ENCODE results near the gene SPAG17.
"Not testable (repeated sequence)": the region's sequence is repeated elsewhere in the genome, so short reads cannot be mapped to it uniquely, and the experiment has no call there.

Gene SPAG17

DNA sequence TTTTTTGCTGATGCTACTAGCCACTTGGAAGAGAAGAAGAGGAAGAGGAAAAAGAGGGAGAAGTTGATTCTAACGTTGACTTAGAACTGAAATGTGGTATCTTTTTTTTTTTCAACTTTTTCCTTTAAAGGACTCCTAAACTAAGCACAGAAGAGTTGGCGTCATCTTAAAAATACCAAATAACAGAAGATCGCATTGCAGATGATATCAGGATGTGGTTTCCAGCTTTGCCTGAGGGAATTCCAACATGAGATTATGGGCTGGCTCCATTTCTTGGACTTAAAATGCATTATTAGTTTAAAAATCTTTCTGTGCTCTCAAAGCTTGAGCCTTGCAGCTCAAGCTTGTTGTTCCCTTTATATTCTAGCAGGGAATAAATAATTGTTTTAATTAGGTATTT, 225.7 kb downstream of the SPAG17 start:
- Histone ChIP-seq H3K27me3 (ENCODE audit: control insufficient read depth, insufficient read depth, low read length) (no peaks in the 10 kb centered on the region), H3K4me1 (ENCODE audit: control insufficient read depth, insufficient read depth, low read length) (no peaks in the 10 kb centered on the region), H3K4me3 (ENCODE audit: low read depth, low read length) (no peak overlapping the region), H3K9ac (ENCODE audit: low read depth, low read length) (no peak overlapping the region), H3K9me3 (ENCODE audit: control insufficient read depth, insufficient read depth, low read length) (no peaks in the 10 kb centered on the region), H3K36me3 (ENCODE audit: control insufficient read depth, insufficient read depth, low read length) (peaks cover 13% of the 10 kb centered on the region)

DNA sequence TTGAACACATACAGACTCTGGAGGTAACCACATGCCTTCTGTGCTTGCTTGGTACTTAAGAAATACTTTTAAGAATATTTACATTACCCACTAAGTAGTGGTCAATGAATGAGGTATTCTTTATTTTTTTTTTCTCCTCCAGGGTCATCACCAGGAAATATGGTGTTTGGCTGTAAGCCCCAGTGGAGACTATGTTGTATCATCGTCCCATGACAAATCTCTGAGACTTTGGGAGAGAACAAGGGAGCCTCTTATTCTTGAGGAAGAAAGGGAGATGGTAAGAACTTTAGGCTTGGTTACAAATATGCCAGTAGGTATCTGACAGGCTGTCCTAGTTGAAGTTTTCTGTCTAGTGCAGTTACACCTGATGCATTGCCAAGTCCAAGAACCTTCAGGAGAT, 232.6 kb downstream of the SPAG17 start:
- Histone ChIP-seq H3K4me3 (ENCODE audit: low read depth, low read length) (no peak overlapping the region), H3K4me1 (ENCODE audit: control insufficient read depth, insufficient read depth, low read length) (no peaks in the 10 kb centered on the region), H3K9me3 (ENCODE audit: control insufficient read depth, insufficient read depth, low read length) (no peaks in the 10 kb centered on the region), H3K36me3 (ENCODE audit: control insufficient read depth, insufficient read depth, low read length) (peaks cover 34% of the 10 kb centered on the region), H3K9ac (ENCODE audit: low read depth, low read length) (no peak overlapping the region), H3K27me3 (ENCODE audit: control insufficient read depth, insufficient read depth, low read length) (no peaks in the 10 kb centered on the region)

DNA sequence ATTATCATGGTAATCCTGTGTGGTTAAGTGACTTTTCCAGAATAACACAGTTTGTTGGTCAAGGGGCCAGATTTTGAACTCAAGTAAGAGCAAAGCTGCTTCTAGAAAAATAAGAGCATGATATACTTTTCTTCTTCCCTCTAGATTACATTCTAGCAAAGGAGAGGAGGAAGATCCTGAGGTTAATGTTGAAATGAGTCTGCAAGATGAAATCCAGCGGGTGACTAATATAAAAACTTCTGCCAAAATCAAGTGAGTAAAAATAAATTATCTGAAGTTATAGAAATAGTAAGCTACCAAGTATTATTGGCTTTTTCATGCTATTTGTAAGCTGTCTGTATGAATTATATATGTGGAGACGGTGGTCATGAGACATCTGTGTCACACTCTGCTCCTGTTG, 242.7 kb downstream of the SPAG17 start:
- Histone ChIP-seq H3K9ac (ENCODE audit: low read depth, low read length) (no peak overlapping the region), H3K27me3 (ENCODE audit: control insufficient read depth, insufficient read depth, low read length) (no peaks in the 10 kb centered on the region), H3K36me3 (ENCODE audit: control insufficient read depth, insufficient read depth, low read length) (peaks cover 25% of the 10 kb centered on the region), H3K4me1 (ENCODE audit: control insufficient read depth, insufficient read depth, low read length) (no peaks in the 10 kb centered on the region), H3K4me3 (ENCODE audit: low read depth, low read length) (no peak overlapping the region), H3K9me3 (ENCODE audit: control insufficient read depth, insufficient read depth, low read length) (no peaks in the 10 kb centered on the region)

DNA sequence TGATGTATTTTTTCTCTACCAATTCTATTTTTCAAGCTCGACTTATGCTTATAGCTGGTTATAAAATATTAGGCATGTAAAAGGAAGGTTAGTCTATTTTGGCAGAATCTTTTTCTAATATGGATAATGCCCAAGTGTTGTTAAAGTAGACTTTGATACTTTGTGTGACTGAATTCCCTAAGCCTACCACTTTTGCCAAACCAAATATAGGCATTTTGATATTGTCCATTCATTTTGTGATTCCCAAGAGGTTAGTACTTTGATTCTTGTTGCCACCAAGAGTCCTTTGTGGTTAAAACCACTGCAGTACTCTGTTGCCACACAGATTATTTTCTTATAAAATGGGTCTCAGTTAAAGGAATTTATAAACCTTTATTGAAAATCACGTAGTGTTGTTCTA, 251.3 kb downstream of the SPAG17 start:
- Histone ChIP-seq H3K4me3 (ENCODE audit: low read depth, low read length) (no peak overlapping the region), H3K9me3 (ENCODE audit: control insufficient read depth, insufficient read depth, low read length) (no peaks in the 10 kb centered on the region), H3K27me3 (ENCODE audit: control insufficient read depth, insufficient read depth, low read length) (no peaks in the 10 kb centered on the region), H3K36me3 (ENCODE audit: control insufficient read depth, insufficient read depth, low read length) (no peaks in the 10 kb centered on the region), H3K9ac (ENCODE audit: low read depth, low read length) (no peak overlapping the region), H3K4me1 (ENCODE audit: control insufficient read depth, insufficient read depth, low read length) (peaks cover 2% of the 10 kb centered on the region)

DNA sequence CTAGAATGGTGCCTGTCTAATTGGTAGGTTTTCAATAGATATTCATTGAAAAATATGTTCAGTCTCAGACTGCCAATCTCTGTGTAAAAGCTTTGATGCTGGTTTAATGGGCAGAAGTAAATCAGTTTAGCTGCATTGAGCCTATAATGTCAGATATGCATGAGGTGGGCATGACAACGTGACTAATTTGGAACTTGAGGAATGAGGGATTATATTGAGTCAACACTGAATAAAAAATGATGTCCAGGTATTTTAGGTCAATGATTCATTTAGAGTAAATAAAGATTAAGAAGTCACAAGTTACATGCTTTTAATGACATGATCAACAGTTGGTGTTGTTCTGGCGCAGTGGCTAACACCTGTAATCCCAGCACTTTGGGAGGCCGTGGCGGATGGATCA, 252.5 kb downstream of the SPAG17 start:
- Histone ChIP-seq H3K9me3 (ENCODE audit: control insufficient read depth, insufficient read depth, low read length) (no peaks in the 10 kb centered on the region), H3K27me3 (ENCODE audit: control insufficient read depth, insufficient read depth, low read length) (no peaks in the 10 kb centered on the region), H3K36me3 (ENCODE audit: control insufficient read depth, insufficient read depth, low read length) (no peaks in the 10 kb centered on the region), H3K4me3 (ENCODE audit: low read depth, low read length) (no peak overlapping the region), H3K9ac (ENCODE audit: low read depth, low read length) (no peak overlapping the region), H3K4me1 (ENCODE audit: control insufficient read depth, insufficient read depth, low read length) (peaks cover 2% of the 10 kb centered on the region)

DNA sequence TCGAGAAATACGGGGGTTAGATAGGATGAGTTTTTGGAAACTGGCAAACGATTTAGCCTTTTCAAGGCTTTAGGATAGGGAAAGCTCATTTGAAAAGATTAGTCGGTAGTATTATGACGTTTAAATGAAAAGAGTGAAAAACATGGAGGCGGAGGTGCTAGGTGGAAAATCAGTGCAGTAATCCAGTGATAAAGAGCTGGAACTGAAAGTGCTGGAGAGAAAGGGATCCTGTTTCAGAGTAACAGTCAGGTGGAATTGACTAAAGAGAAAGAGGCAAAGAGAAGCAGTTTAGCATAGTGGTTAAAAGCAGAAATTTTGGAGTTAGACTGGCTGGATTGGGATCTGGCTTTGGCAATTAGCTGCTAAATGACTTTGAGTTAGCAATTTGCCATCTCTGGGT, 254.5 kb downstream of the SPAG17 start:
- Histone ChIP-seq H3K4me1 (ENCODE audit: control insufficient read depth, insufficient read depth, low read length) (peaks cover 5% of the 10 kb centered on the region), H3K36me3 (ENCODE audit: control insufficient read depth, insufficient read depth, low read length) (no peaks in the 10 kb centered on the region), H3K27me3 (ENCODE audit: control insufficient read depth, insufficient read depth, low read length) (no peaks in the 10 kb centered on the region), H3K4me3 (ENCODE audit: low read depth, low read length) (peak overlapping the region; percentile 99), H3K9me3 (ENCODE audit: control insufficient read depth, insufficient read depth, low read length) (no peaks in the 10 kb centered on the region), H3K9ac (ENCODE audit: low read depth, low read length) (peak overlapping the region; percentile 82)

DNA sequence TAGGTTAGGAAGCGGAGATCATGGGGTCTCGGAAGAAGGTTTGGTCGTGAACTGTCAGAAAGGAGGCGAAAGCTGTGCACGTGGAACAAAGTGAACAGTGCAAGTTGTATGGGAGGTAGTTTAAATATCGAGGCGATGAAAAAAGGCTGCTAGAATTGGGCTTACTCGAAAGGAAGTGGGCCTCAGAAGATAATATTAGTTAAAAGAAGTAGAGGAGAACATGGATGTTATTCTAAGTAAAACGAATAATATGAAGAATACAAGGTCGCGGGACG, 254.9 kb downstream of the SPAG17 start:
- Histone ChIP-seq H3K9me3 (ENCODE audit: control insufficient read depth, insufficient read depth, low read length) (no peaks in the 10 kb centered on the region), H3K4me1 (ENCODE audit: control insufficient read depth, insufficient read depth, low read length) (peaks cover 5% of the 10 kb centered on the region), H3K27me3 (ENCODE audit: control insufficient read depth, insufficient read depth, low read length) (no peaks in the 10 kb centered on the region), H3K9ac (ENCODE audit: low read depth, low read length) (peak overlapping the region; percentile 82), H3K36me3 (ENCODE audit: control insufficient read depth, insufficient read depth, low read length) (no peaks in the 10 kb centered on the region), H3K4me3 (ENCODE audit: low read depth, low read length) (peak overlapping the region; percentile 99)

DNA sequence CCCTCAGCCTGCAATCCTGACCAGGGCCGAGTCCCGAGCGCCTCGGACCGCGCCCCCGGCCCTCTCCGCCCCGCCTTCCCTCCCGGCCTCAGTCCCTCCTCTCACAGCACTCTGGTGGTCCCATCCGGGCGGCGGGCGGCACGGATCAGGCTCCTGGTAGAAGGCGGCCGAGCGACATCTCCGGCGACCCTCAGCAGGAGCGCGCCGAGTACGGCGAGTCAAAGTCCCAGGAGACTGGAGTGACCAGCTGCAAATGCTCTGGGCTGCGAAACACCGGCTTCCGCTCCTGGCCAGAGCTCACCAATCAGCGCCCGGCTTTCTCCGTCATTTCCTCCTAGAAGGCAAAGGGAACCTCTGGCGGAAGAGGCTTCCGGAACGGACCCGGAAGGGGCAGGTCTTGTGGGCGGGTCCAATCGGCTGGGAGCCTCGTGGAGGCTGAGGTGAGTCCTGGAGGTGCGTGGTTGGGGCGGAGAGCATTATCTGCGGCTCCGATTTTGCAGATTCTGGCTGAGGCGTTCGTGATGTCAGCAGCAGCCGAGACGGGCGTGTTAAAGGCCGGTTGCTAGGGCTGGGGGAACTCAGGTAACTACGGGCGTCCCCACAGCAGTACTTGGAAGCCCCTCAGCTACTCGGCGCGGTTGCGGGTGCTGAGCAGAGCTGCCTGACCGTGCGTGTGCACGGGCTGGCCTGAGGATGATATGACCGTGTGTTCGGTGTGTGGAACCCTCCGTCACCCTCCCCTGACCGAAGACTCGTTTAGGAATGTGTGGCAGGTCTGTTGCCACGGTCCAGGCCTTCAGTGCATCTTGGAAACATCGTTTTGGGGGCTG, 255.5 kb downstream of the SPAG17 start, which contains the start of the genes GDAP2 and WDR3:
Gene GDAP2, minus strand, starts transcription at position 279 of the 830 bp plus-strand sequence. CDS start 9,264 bp downstream, outside the sequence.
Gene WDR3, plus strand, starts transcription at position 397 of the 830 bp plus-strand sequence. CDS start 3,581 bp downstream, outside the sequence.
- H3K27me3 ChIP-seq (ENCODE audit: control insufficient read depth, insufficient read depth, low read length) = no peaks in the 10 kb centered on the region
- no peaks in the 10 kb centered on the region for H3K36me3 ChIP-seq (ENCODE audit: control insufficient read depth, insufficient read depth, low read length)
- peaks cover 5% of the 10 kb centered on the region for H3K4me1 ChIP-seq (ENCODE audit: control insufficient read depth, insufficient read depth, low read length)
- H3K4me3 ChIP-seq (ENCODE audit: low read depth, low read length) = peak within 1 kb of the TSS; percentile 99
- H3K9me3 ChIP-seq (ENCODE audit: control insufficient read depth, insufficient read depth, low read length) = no peaks in the 10 kb centered on the region
- peak within 1 kb of the TSS; percentile 82 for H3K9ac ChIP-seq (ENCODE audit: low read depth, low read length)

DNA sequence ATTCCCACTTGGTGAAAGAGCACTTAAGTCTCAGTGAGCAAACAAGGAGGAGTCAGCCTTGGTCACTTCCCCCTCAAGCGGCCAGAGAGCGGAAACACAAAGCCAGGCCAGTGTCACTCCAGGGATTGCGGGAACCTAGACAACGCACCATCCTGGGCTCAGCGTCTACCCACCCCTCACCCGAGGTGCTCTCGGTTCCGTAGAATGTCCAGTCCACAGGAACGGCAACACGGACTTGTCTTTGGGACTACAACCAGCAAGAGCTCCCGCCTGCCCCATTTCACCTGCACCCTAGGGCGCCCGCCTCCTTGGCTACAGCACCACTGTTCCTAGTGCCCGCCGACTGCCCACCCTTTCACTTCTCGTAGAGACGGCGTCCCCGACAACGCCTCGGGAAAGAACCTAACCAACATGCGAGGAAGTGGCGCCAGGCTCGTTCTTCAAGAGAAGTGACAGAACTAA, 256.1 kb downstream of the SPAG17 start:
- Histone ChIP-seq H3K4me1 (ENCODE audit: control insufficient read depth, insufficient read depth, low read length) (peaks cover 5% of the 10 kb centered on the region), H3K4me3 (ENCODE audit: low read depth, low read length) (peak overlapping the region; percentile 99), H3K36me3 (ENCODE audit: control insufficient read depth, insufficient read depth, low read length) (no peaks in the 10 kb centered on the region), H3K27me3 (ENCODE audit: control insufficient read depth, insufficient read depth, low read length) (no peaks in the 10 kb centered on the region), H3K9ac (ENCODE audit: low read depth, low read length) (peak overlapping the region; percentile 56), H3K9me3 (ENCODE audit: control insufficient read depth, insufficient read depth, low read length) (no peaks in the 10 kb centered on the region)

DNA sequence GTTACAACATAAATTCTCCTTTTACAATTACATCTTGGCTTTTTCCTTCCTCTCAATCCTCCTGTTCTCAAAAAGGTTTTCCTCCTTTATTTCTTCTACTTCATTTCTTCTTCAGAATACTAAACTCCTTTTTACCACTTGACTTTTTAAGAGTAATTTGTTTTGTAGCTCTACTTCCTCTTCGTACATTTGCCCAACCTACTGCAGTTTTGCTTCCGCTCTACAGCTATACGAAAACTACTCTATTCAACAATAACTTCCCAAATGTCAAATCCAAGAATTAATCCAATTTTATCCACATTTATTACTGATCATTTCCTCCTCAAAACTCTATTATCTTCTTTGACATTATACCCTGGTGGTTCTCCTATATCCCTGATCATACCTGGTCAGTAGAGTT, 259.0 kb downstream of the SPAG17 start:
- H3K9ac ChIP-seq (ENCODE audit: low read depth, low read length) = no peak overlapping the region
- H3K9me3 ChIP-seq (ENCODE audit: control insufficient read depth, insufficient read depth, low read length) = no peaks in the 10 kb centered on the region
- H3K4me1 ChIP-seq (ENCODE audit: control insufficient read depth, insufficient read depth, low read length) = peaks cover 3% of the 10 kb centered on the region
- no peak overlapping the region for H3K4me3 ChIP-seq (ENCODE audit: low read depth, low read length)
- H3K27me3 ChIP-seq (ENCODE audit: control insufficient read depth, insufficient read depth, low read length) = no peaks in the 10 kb centered on the region
- no peaks in the 10 kb centered on the region for H3K36me3 ChIP-seq (ENCODE audit: control insufficient read depth, insufficient read depth, low read length)

DNA sequence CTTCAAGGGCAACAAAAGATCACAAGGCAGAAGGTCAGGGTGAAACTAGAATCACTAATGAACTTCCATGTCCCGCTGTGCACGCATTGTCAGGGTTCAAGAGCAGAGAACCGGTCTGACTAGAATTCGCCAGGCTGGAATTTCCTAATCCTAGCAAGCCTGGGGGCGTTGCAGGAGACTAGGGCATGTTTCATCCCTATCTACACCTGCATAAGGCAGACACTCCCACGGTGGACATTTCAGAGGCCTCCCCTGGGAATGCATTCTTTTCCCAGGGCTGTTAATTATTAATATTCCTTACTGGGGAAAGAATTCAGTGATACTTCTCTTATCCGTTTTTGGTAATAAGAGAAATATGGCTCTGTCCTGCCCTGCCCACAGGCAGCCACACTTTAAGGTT, 262.3 kb downstream of the SPAG17 start:
- not testable (repeated sequence) for H3K4me1 ChIP-seq (ENCODE audit: control insufficient read depth, insufficient read depth, low read length); H3K27me3 ChIP-seq (ENCODE audit: control insufficient read depth, insufficient read depth, low read length); H3K4me3 ChIP-seq (ENCODE audit: low read depth, low read length); H3K9ac ChIP-seq (ENCODE audit: low read depth, low read length); H3K9me3 ChIP-seq (ENCODE audit: control insufficient read depth, insufficient read depth, low read length); H3K36me3 ChIP-seq (ENCODE audit: control insufficient read depth, insufficient read depth, low read length)

DNA sequence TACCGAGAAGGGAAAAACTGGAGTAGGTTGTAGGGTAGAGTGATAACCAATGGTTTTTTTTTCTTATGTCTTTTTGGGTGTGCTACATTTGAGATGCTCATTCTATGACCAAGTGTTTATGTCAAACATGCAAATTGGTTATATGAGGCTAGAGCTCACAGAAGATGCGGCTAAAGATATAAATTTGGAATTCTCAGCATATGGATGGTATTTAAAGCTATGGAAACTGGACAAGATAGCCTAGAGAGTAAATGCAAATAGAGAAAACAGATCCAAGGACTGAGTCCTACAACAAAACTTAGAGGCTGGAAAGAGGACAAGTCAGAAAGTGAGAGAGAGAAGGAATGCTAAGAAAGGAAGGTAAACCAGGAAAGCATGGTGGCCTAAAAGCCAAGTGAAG, 263.0 kb downstream of the SPAG17 start:
- H3K36me3 ChIP-seq (ENCODE audit: control insufficient read depth, insufficient read depth, low read length) = no peaks in the 10 kb centered on the region
- H3K9me3 ChIP-seq (ENCODE audit: control insufficient read depth, insufficient read depth, low read length) = no peaks in the 10 kb centered on the region
- no peak overlapping the region for H3K9ac ChIP-seq (ENCODE audit: low read depth, low read length)
- H3K4me3 ChIP-seq (ENCODE audit: low read depth, low read length) = no peak overlapping the region
- H3K27me3 ChIP-seq (ENCODE audit: control insufficient read depth, insufficient read depth, low read length) = no peaks in the 10 kb centered on the region
- peaks cover 2% of the 10 kb centered on the region for H3K4me1 ChIP-seq (ENCODE audit: control insufficient read depth, insufficient read depth, low read length)

All from iPS-15b (cell line).